ENCODE measurements around the gene LRIT1. TPM values are rescaled to one million over a fixed set of nuclear protein-coding genes. Genes with fewer than 3 reads are reported as not detected.
A peak's percentile ranks its signal among the peaks of the same experiment; 100 is the strongest.

LRIT1 gene
- total and polyA plus RNA-seq, 2 of the 8 experiments (the other 6 are each of a cell fraction or from before 2014, with no cell fraction given): 0.03 TPM; not detected in 1

DNA sequence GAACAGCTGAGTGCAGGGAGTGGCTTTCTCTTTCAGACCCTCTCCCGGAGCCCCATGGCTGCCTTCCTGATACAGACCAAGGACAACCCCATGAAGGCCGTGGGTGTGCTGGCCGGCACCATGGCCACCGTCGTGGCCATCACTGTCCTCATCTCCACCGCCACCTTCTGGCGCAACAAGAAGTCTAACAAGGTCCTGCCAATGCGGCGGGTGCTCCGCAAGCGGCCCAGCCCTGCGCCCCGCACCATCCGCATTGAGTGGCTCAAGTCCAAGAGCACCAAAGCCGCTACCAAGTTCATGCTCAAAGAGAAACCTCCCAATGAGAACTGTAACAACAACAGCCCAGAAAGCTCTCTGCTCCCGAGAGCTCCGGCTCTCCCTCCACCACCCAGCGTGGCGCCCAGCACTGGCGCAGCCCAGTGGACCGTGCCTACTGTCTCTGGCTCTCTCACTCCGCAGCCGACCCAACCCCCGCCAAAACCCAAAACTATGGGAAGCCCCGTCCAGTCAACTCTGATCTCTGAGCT lies 27.2 kb downstream of the LRIT1 start:
- no peak overlapping the region for H3K27ac ChIP-seq (ENCODE audit: low read depth, low read length)
- H3K56ac ChIP-seq (replicated peaks; ENCODE audit: insufficient read length, low read depth, low read length): no peak overlapping the region
- no peak overlapping the region for H4K91ac ChIP-seq (replicated peaks; ENCODE audit: insufficient read length, low read length)
- H3K23me2 ChIP-seq (ENCODE audit: low read depth, low read length): no peaks in the 10 kb centered on the region
- H4K20me1 ChIP-seq (replicated peaks in 1 of 2; ENCODE audit: control insufficient read depth in 1 of 2, insufficient read depth in 2 of 2, low read length in 2 of 2): no peaks in the 10 kb centered on the region
- H2BK12ac ChIP-seq (ENCODE audit: low read depth, low read length): no peak overlapping the region
- FAIRE-seq (no peak), DNase-seq (ENCODE audit: low read depth in 1 of 2, low spot score in 2 of 2) (peak in 1 of 2 experiments; percentile 60)
- H4K8ac ChIP-seq (ENCODE audit: extremely low read depth, insufficient read depth, low read length): peak overlapping the region; percentile 22; the same call in 1 of the 2 replicates
- H2BK120ac ChIP-seq (replicated peaks; ENCODE audit: low read depth, low read length): no peak overlapping the region
- no peaks in the 10 kb centered on the region for H3K79me2 ChIP-seq (ENCODE audit: control insufficient read depth in 1 of 2, insufficient read depth in 2 of 2, low read length in 2 of 2)
- WGBS, 2 experiments (ENCODE audit: extremely low coverage in 1 of 2, insufficient coverage in 1 of 2, insufficient read length in 1 of 2, insufficient replicate concordance in 2 of 2, low coverage in 1 of 2, low lambda C conversion rate in 2 of 2, missing lambda C conversion rate in 1 of 2): 90% methylated on average over 24 of the region's 25 CpGs; no CpG with 5 or more reads in 1 of the 2 experiments
- no peak overlapping the region; the same call in 1 of the 2 replicates for H2BK5ac ChIP-seq (ENCODE audit: low read depth, low read length)
- H3K14ac ChIP-seq (ENCODE audit: insufficient read length): no peak overlapping the region
- no peak overlapping the region for H2AK5ac ChIP-seq (ENCODE audit: low read depth, low read length)
- H3K9ac ChIP-seq (replicated peaks in 1 of 4; ENCODE audit: extremely low read depth in 1 of 4, low read depth in 3 of 4, low read length in 3 of 4): no peak overlapping the region
- H2BK15ac ChIP-seq (ENCODE audit: low read length): no peak overlapping the region
- no peak overlapping the region for H3K4me3 ChIP-seq (ENCODE audit: extremely low read depth in 1 of 4, insufficient read depth in 2 of 4, low read depth in 3 of 4, low read length in 4 of 4)
- H3K18ac ChIP-seq (ENCODE audit: extremely low read depth, low read length): no peak overlapping the region
- no peak overlapping the region for H4K5ac ChIP-seq (ENCODE audit: insufficient read length, low read depth, low read length)
- H3K9me3 ChIP-seq (ENCODE audit: insufficient read depth in 2 of 2, low read depth in 1 of 2, low read length in 1 of 2): no peaks in the 10 kb centered on the region
- no peak for TF ChIP-seq HDAC2 (IDR thresholded peaks at IDR 0.05; ENCODE audit: borderline replicate concordance in 1 of 2, low read depth in 2 of 2, low read length in 2 of 2)
- TF ChIP-seq, protein P1, sequence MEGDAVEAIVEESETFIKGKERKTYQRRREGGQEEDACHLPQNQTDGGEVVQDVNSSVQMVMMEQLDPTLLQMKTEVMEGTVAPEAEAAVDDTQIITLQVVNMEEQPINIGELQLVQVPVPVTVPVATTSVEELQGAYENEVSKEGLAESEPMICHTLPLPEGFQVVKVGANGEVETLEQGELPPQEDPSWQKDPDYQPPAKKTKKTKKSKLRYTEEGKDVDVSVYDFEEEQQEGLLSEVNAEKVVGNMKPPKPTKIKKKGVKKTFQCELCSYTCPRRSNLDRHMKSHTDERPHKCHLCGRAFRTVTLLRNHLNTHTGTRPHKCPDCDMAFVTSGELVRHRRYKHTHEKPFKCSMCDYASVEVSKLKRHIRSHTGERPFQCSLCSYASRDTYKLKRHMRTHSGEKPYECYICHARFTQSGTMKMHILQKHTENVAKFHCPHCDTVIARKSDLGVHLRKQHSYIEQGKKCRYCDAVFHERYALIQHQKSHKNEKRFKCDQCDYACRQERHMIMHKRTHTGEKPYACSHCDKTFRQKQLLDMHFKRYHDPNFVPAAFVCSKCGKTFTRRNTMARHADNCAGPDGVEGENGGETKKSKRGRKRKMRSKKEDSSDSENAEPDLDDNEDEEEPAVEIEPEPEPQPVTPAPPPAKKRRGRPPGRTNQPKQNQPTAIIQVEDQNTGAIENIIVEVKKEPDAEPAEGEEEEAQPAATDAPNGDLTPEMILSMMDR (IDR thresholded peaks at IDR 0.05; ENCODE audit: control extremely low read depth in 1 of 3, insufficient read depth in 1 of 3, low read depth in 1 of 3, low read length in 3 of 3): peak in 2 of 3 experiments; percentile 2 to 28; a peak in 2 of 4 replicates
- no peak for TF ChIP-seq NRF1 (IDR thresholded peaks at IDR 0.05; ENCODE audit: low read depth, low read length)
- ChIA-PET POLR2A (ENCODE audit: partially characterized antibody) (interaction anchor here (1.0 to 1.2 kb wide), 3 partner anchors 35 to 75 kb away, joined by 3 read pairs; partner anchors contain the start of gene GHITM), CTCF (ENCODE audit: partially characterized antibody) (interaction anchor here (0.6 to 8.8 kb wide), 46 partner anchors 10 to 502 kb away, joined by 3 to 113 read pairs (median 4); partner anchors contain the start of genes CDHR1, LRIT1, LRIT2 and RGR)
- H3K79me1 ChIP-seq (ENCODE audit: low read depth, low read length): no peaks in the 10 kb centered on the region
- H3K27me3 ChIP-seq (replicated peaks in 1 of 4; ENCODE audit: control insufficient read depth in 3 of 4, extremely low read depth in 1 of 4, insufficient read depth in 3 of 4, low read length in 3 of 4): no peaks in the 10 kb centered on the region
- no peak overlapping the region for H3K4me2 ChIP-seq (ENCODE audit: insufficient read depth in 1 of 2, low read depth in 2 of 2, low read length in 2 of 2)
- H3K36me3 ChIP-seq (ENCODE audit: control insufficient read depth in 2 of 4, insufficient read depth in 4 of 4, low read length in 3 of 4): no peaks in the 10 kb centered on the region
- no peak overlapping the region for H2BK20ac ChIP-seq (ENCODE audit: low read length)
- H2AFZ ChIP-seq (ENCODE audit: low read length): peak overlapping the region; percentile 68; the same call in 1 of the 2 replicates
- peaks cover 0 to 4% (median 0%) of the 10 kb centered on the region in 4 experiments; a peak in 1 of 7 replicates for H3K4me1 ChIP-seq (replicated peaks in 1 of 4; ENCODE audit: control insufficient read depth in 3 of 4, insufficient read depth in 4 of 4, low read length in 3 of 4)
- H3K4ac ChIP-seq (replicated peaks; ENCODE audit: insufficient read length, low read depth, low read length): no peak overlapping the region
- no peak overlapping the region for H3K23ac ChIP-seq (ENCODE audit: insufficient read length)
